Skeletal muscle tissue (tissue), 5 donors: ENCODE measurements around the gene LMAN1L. TPM values are rescaled to one million over a fixed set of nuclear protein-coding genes. Genes with fewer than 3 reads are reported as not detected.

Source experiments
- H3K27ac ChIP-seq: one replicate; pipeline ENCODE4 v1.7.0; 2013; ENCODE audit warnings: mild to moderate bottlenecking, low read depth, low read length, inconsistent platforms
- H3K27me3 ChIP-seq, 3 donors: one replicate each; pipeline ENCODE4 v1.7.0; 2013; ENCODE audit warnings: low read length in 3 of 3; ENCODE audit not compliant: control insufficient read depth in 3 of 3, insufficient read depth in 3 of 3
- H3K36me3 ChIP-seq, 3 donors: one replicate each; pipeline ENCODE4 v1.7.0; 2013; ENCODE audit warnings: low read length in 3 of 3; ENCODE audit not compliant: control insufficient read depth in 3 of 3, insufficient read depth in 3 of 3
- H3K4me1 ChIP-seq, 3 donors: one replicate each; pipeline ENCODE4 v1.7.0; 2013; ENCODE audit warnings: low read length in 3 of 3, mild to moderate bottlenecking in 3 of 3; ENCODE audit not compliant: control insufficient read depth in 3 of 3, insufficient read depth in 3 of 3
- H3K4me3 ChIP-seq, 3 donors: one replicate each; pipeline ENCODE4 v1.7.0; 2013; ENCODE audit warnings: low read length in 3 of 3
- H3K9ac ChIP-seq, 3 donors: one replicate each; pipeline ENCODE4 v1.7.0; 2013; ENCODE audit warnings: low read length in 3 of 3, mild to moderate bottlenecking in 3 of 3, moderate library complexity in 2 of 3, low read depth in 1 of 3
- H3K9me3 ChIP-seq, 3 donors: one replicate each; pipeline ENCODE4 v1.7.0; 2013; ENCODE audit warnings: low read length in 3 of 3; ENCODE audit not compliant: control insufficient read depth in 3 of 3
- small RNA-seq: library from RNA; depleted of rRNA; stranded (forward); fragments of <200 nt; gene quantifications from one replicate; pipeline ENCODE3, GENCODE V24; 2014
- total RNA-seq: library from RNA; depleted of rRNA; stranded (reverse); fragments of >200 nt; gene quantifications from one replicate; pipeline ENCODE4 v1.2.3, GENCODE V29; 2014
- donor health status: Osteomylitis.

The LMAN1L gene
- total RNA-seq, 1 donor from 2014 or later, result not detected

- peaks cover 0 to 5% (median 3%) of the 10 kb centered on the region in 3 donors for H3K36me3 ChIP-seq
- H3K9me3 ChIP-seq, result no peaks in the 10 kb centered on the region
- peak overlapping the region; percentile 89 to 98 (median 95) for H3K4me3 ChIP-seq
- peak overlapping the region; percentile 86 to 92 (median 92) for H3K9ac ChIP-seq
- H3K27me3 ChIP-seq, result no peaks in the 10 kb centered on the region
- H3K4me1 ChIP-seq, result peaks cover 48 to 52% (median 48%) of the 10 kb centered on the region in 3 donors
- peak overlapping the region; percentile 65 for H3K27ac ChIP-seq
Measured at GRCh38 chr15:74872702-74873035, 60.0 kb downstream of the LMAN1L start.

GRCh38 chr15:74873036-74873755, 60.6 kb downstream of the LMAN1L start, which contains the start of gene SCAMP2:
Gene SCAMP2 (minus strand): TSS chr15:74873365. CDS start chr15:74873255, 110 bp downstream.
- Histone ChIP-seq H3K4me1 (peaks cover 43 to 47% (median 47%) of the 10 kb centered on the region in 3 donors), H3K27ac (peak within 1 kb of the TSS; percentile 65), H3K36me3 (peaks cover 0 to 3% (median under 1%) of the 10 kb centered on the region in 3 donors), H3K9me3 (no peaks in the 10 kb centered on the region), H3K4me3 (peak within 1 kb of the TSS; percentile 89 to 98 (median 95)), H3K9ac (peak within 1 kb of the TSS; percentile 86 to 92 (median 92)), H3K27me3 (no peaks in the 10 kb centered on the region)

- Histone ChIP-seq H3K9ac (peak overlapping the region; percentile 81 to 92 (median 85)), H3K27ac (peak overlapping the region; percentile 37), H3K27me3 (no peaks in the 10 kb centered on the region)
Measured at GRCh38 chr15:74873756-74874424, 61.3 kb downstream of the LMAN1L start.

More at GRCh38 chr15:74873756-74874424, 61.3 kb downstream of the LMAN1L start:
- H3K4me3 ChIP-seq, result peak overlapping the region; percentile 89 to 98 (median 95)
- H3K4me1 ChIP-seq, result peaks cover 37 to 42% (median 40%) of the 10 kb centered on the region in 3 donors
- no peaks in the 10 kb centered on the region for H3K36me3 ChIP-seq
- no peaks in the 10 kb centered on the region for H3K9me3 ChIP-seq

Small RNAs within 50 kb of the gene (small RNA-seq; reads per million reads assigned to genes)
- gene CPLX3, result not detected
- gene MIR4513, result not detected
- gene MIR6882, result 0.37 reads per million, percentile 46 among the genes with 10 or more reads in this experiment

Other genes starting within 250 kb of the LMAN1L start
- gene CLK3, start 197.0 kb upstream of the LMAN1L start, total RNA-seq, result 24.0 TPM
- 16.2 TPM for gene EDC3, start 116.8 kb upstream of the LMAN1L start, total RNA-seq
- gene CYP1A1, start 87.3 kb upstream of the LMAN1L start, total RNA-seq, result not detected
- gene CYP1A2, start 64.0 kb upstream of the LMAN1L start, total RNA-seq, result not detected
- gene CSK, start 30.8 kb upstream of the LMAN1L start, total RNA-seq, result 13.6 TPM
- not detected for gene CPLX3, start 13.8 kb downstream of the LMAN1L start, total RNA-seq
- 18.3 TPM for gene ULK3, start 30.3 kb downstream of the LMAN1L start, total RNA-seq
- gene SCAMP2, start 60.5 kb downstream of the LMAN1L start, total RNA-seq, result 15.7 TPM
- gene MPI, start 77.2 kb downstream of the LMAN1L start, total RNA-seq, result 22.4 TPM
- gene FAM219B, start 94.0 kb downstream of the LMAN1L start, total RNA-seq, result 33.4 TPM
- gene COX5A, start 125.2 kb downstream of the LMAN1L start, total RNA-seq, result 96.6 TPM
- 1.0 TPM for gene RPP25, start 143.9 kb downstream of the LMAN1L start, total RNA-seq
- 1.6 TPM for gene SCAMP5, start 182.7 kb downstream of the LMAN1L start, total RNA-seq
- gene PPCDC, start 210.8 kb downstream of the LMAN1L start, total RNA-seq, result 4.7 TPM